Epithelial cell of umbilical artery (primary cell): ENCODE measurements around the gene IL21R. TPM values are rescaled to one million over a fixed set of nuclear protein-coding genes. Genes with fewer than 3 reads are reported as not detected.

Source experiments
- total RNA-seq: library from RNA; depleted of rRNA; stranded (reverse); fragments of >200 nt; gene quantifications from 2 replicates; pipeline ENCODE4 v1.2.3, GENCODE V29; 2014

IL21R gene
- under 0.01 and 0.15 TPM in 2 replicates for total RNA-seq

GRCh38 chr16:27401768-27402568 is at the start of gene IL21R:
IL21R (plus strand) TSS chr16:27402174; CDS start chr16:27430072, 27,898 bp downstream.

Other genes with a start within 250 kb of the IL21R start
- gene KDM8, start 198.6 kb upstream of the IL21R start, total RNA-seq = 1.3 and 2.6 TPM in 2 replicates
- gene NSMCE1, start 133.4 kb upstream of the IL21R start, total RNA-seq = 78.6 and 118 TPM in 2 replicates
- gene IL4R, start 88.2 kb upstream of the IL21R start, total RNA-seq = 30.9 and 38.0 TPM in 2 replicates
- 58.5 and 63.3 TPM in 2 replicates for gene GTF3C1, start 147.7 kb downstream of the IL21R start, total RNA-seq
- 12.7 and 17.6 TPM in 2 replicates for gene KATNIP, start 148.0 kb downstream of the IL21R start, total RNA-seq